H1 (cell line): ENCODE data around the gene PHC2. TPM values are rescaled to one million over a fixed set of nuclear protein-coding genes. Genes with fewer than 3 reads are reported as not detected.

Source experiments
- CTCF ChIA-PET: fragments of 300-600 bp; sonication (Branson Sonifier 250); formaldehyde crosslinking; loops from one replicate; lab custom pipeline; 2021; ENCODE audit not compliant: partially characterized antibody; lab: Charles Lee
- POLR2A ChIA-PET: fragments of 300-600 bp; sonication (Branson Sonifier 250); formaldehyde crosslinking; loops from one replicate; lab custom pipeline; 2021; ENCODE audit warnings: inconsistent platforms; ENCODE audit not compliant: partially characterized antibody; lab: Charles Lee
- DNase-seq, 2 experiments: peaks; one replicate each; pipeline versions ENCODE4 v3.0.0 to v3.0.0-alpha.2; 2010 to 2022; ENCODE audit warnings: low spot score in 2 of 2, low read depth in 1 of 2, mixed read lengths in 1 of 2
- FAIRE-seq: peaks from 2 replicates; lab custom pipeline; 2011; peaks lifted over from hg19 to GRCh38; lab: Jason Lieb, UNC
- H2AFZ ChIP-seq: 2 replicates; pipeline ENCODE4 v1.8.1; 2012; ENCODE audit warnings: low read length, inconsistent platforms
- H2AK5ac ChIP-seq: 2 replicates; pipeline ENCODE4 v1.6.1; 2013; ENCODE audit warnings: low read depth, low read length
- H2BK120ac ChIP-seq: replicated peaks from 2 replicates; pipeline ENCODE3; 2013; ENCODE audit warnings: low read depth, low read length, inconsistent platforms
- H2BK12ac ChIP-seq: 2 replicates; pipeline ENCODE4 v1.6.1; 2013; ENCODE audit warnings: low read depth, low read length
- H2BK15ac ChIP-seq: 2 replicates; pipeline ENCODE4 v1.6.1; 2013; ENCODE audit warnings: low read length
- H2BK20ac ChIP-seq: 2 replicates; pipeline ENCODE4 v1.6.1; 2013; ENCODE audit warnings: low read length
- H2BK5ac ChIP-seq: 2 replicates; pipeline ENCODE4 v1.6.1; 2013; ENCODE audit warnings: low read depth, low read length
- H3K14ac ChIP-seq: 2 replicates; pipeline ENCODE4 v1.6.1; 2013; ENCODE audit warnings: inconsistent platforms; ENCODE audit not compliant: insufficient read length
- H3K18ac ChIP-seq: 2 replicates; pipeline ENCODE4 v1.6.1; 2013; ENCODE audit warnings: low read length; ENCODE audit errors: extremely low read depth
- H3K23ac ChIP-seq: 2 replicates; pipeline ENCODE4 v1.6.1; 2013; ENCODE audit warnings: inconsistent platforms; ENCODE audit not compliant: insufficient read length
- H3K23me2 ChIP-seq: 2 replicates; pipeline ENCODE4 v1.6.1; 2013; ENCODE audit warnings: low read depth, low read length
- H3K27ac ChIP-seq: 2 replicates; pipeline ENCODE4 v1.6.1; 2011; ENCODE audit warnings: low read depth, low read length, inconsistent platforms
- H3K27me3 ChIP-seq, 4 experiments: replicated peaks in 1 of 4; 1 replicate in 1 of 4; 2 replicates in 3 of 4; pipeline versions ENCODE4 v1.6.1 to v1.8.1; 2011 to 2013; ENCODE audit warnings: low read length in 3 of 4, mild to moderate bottlenecking in 3 of 4, inconsistent platforms in 2 of 4, mixed read lengths in 2 of 4, moderate library complexity in 1 of 4; ENCODE audit not compliant: control insufficient read depth in 3 of 4, insufficient read depth in 3 of 4; ENCODE audit errors: extremely low read depth in 1 of 4
- H3K36me3 ChIP-seq, 4 experiments: 2 replicates each; pipeline versions ENCODE4 v1.6.1 to v1.8.1; 2011 to 2013; ENCODE audit warnings: mild to moderate bottlenecking in 4 of 4, low read length in 3 of 4, moderate library complexity in 2 of 4, control low read depth in 1 of 4, inconsistent platforms in 1 of 4; ENCODE audit not compliant: insufficient read depth in 4 of 4, control insufficient read depth in 2 of 4
- H3K4ac ChIP-seq: replicated peaks from 2 replicates; pipeline ENCODE3; 2013; ENCODE audit warnings: low read length, low read depth, mixed read lengths, inconsistent platforms; ENCODE audit not compliant: insufficient read length
- H3K4me1 ChIP-seq, 4 experiments: replicated peaks in 1 of 4; 1 replicate in 1 of 4; 2 replicates in 3 of 4; pipeline versions ENCODE4 v1.6.1 to v1.8.1; 2011 to 2013; ENCODE audit warnings: low read length in 3 of 4, inconsistent platforms in 2 of 4, mixed read lengths in 1 of 4; ENCODE audit not compliant: insufficient read depth in 4 of 4, control insufficient read depth in 3 of 4
- H3K4me2 ChIP-seq, 2 experiments: 2 replicates each; pipeline versions ENCODE4 v1.6.1 to v1.8.1; 2011 to 2013; ENCODE audit warnings: low read depth in 2 of 2, low read length in 2 of 2, control low read depth in 1 of 2, inconsistent platforms in 1 of 2, mild to moderate bottlenecking in 1 of 2; ENCODE audit not compliant: insufficient read depth in 1 of 2
- H3K4me3 ChIP-seq, 4 experiments: fragments of 200-600, 300-600 bp in 1 of 4; sonication (generic), shearing (Covaris generic), sonication (Bioruptor Twin) in 1 of 4; 2 replicates each; pipeline versions ENCODE4 v1.5.1 to v1.8.1; 2011 to 2016; ENCODE audit warnings: low read length in 4 of 4, low read depth in 3 of 4, control low read depth in 2 of 4, inconsistent platforms in 2 of 4, mild to moderate bottlenecking in 2 of 4, mixed read lengths in 1 of 4, moderate library complexity in 1 of 4; ENCODE audit not compliant: insufficient read depth in 2 of 4; ENCODE audit errors: extremely low read depth in 1 of 4
- H3K56ac ChIP-seq: replicated peaks from 2 replicates; pipeline ENCODE3; 2013; ENCODE audit warnings: low read depth, mild to moderate bottlenecking, mixed read lengths, low read length, inconsistent platforms; ENCODE audit not compliant: insufficient read length
- H3K79me1 ChIP-seq: 2 replicates; pipeline ENCODE4 v1.6.1; 2013; ENCODE audit warnings: low read depth, low read length, control low read depth
- H3K79me2 ChIP-seq, 2 experiments: 2 replicates each; pipeline versions ENCODE4 v1.6.1 to v1.8.1; 2012 to 2013; ENCODE audit warnings: low read length in 2 of 2, mild to moderate bottlenecking in 2 of 2, inconsistent platforms in 1 of 2; ENCODE audit not compliant: insufficient read depth in 2 of 2, control insufficient read depth in 1 of 2
- H3K9ac ChIP-seq, 4 experiments: replicated peaks in 1 of 4; 1 replicate in 1 of 4; 2 replicates in 3 of 4; pipeline versions ENCODE4 v1.6.1 to v1.8.1; 2011 to 2013; ENCODE audit warnings: low read depth in 3 of 4, low read length in 3 of 4, control low read depth in 2 of 4, mild to moderate bottlenecking in 2 of 4, moderate library complexity in 2 of 4, inconsistent platforms in 1 of 4; ENCODE audit errors: extremely low read depth in 1 of 4
- H3K9me3 ChIP-seq, 2 experiments: 2 replicates each; pipeline versions ENCODE4 v1.6.1 to v1.8.1; 2012 to 2013; ENCODE audit warnings: mild to moderate bottlenecking in 2 of 2, moderate library complexity in 2 of 2, control low read depth in 1 of 2, inconsistent platforms in 1 of 2, low read depth in 1 of 2, low read length in 1 of 2, mixed read lengths in 1 of 2; ENCODE audit not compliant: insufficient read depth in 2 of 2
- H4K20me1 ChIP-seq, 2 experiments: replicated peaks in 1 of 2; 2 replicates each; pipeline versions ENCODE3 to v1.8.1; 2011 to 2013; ENCODE audit warnings: inconsistent platforms in 2 of 2, low read length in 2 of 2, mild to moderate bottlenecking in 1 of 2; ENCODE audit not compliant: insufficient read depth in 2 of 2, control insufficient read depth in 1 of 2
- H4K5ac ChIP-seq: 2 replicates; pipeline ENCODE4 v1.6.1; 2013; ENCODE audit warnings: low read length, low read depth, mixed read lengths, inconsistent platforms; ENCODE audit not compliant: insufficient read length
- H4K8ac ChIP-seq: 2 replicates; pipeline ENCODE4 v1.8.0; 2013; ENCODE audit warnings: mild to moderate bottlenecking, moderate library complexity, low read length, inconsistent platforms; ENCODE audit not compliant: insufficient read depth; ENCODE audit errors: extremely low read depth
- H4K91ac ChIP-seq: replicated peaks from 2 replicates; pipeline ENCODE3; 2013; ENCODE audit warnings: low read length, mixed read lengths, inconsistent platforms; ENCODE audit not compliant: insufficient read length
- ATF2 ChIP-seq: IDR thresholded peaks from 2 replicates; pipeline ENCODE4 v1.6.1; 2012; ENCODE audit warnings: low read length, inconsistent platforms
- USF2 ChIP-seq: IDR thresholded peaks from 2 replicates; pipeline ENCODE4 v1.6.1; 2011; ENCODE audit warnings: low read length, improper control_type of control experiment
- WGBS, 2 experiments: shearing (Covaris generic) in 1 of 2; methylation state at CpG; one replicate each; pipeline versions ENCODE4 v1.1.6 to v1.1.7; 2013 to 2015; ENCODE audit warnings: low lambda C conversion rate in 2 of 2, mixed read lengths in 2 of 2, inconsistent platforms in 1 of 2, low coverage in 1 of 2, missing lambda C conversion rate in 1 of 2; ENCODE audit not compliant: insufficient replicate concordance in 2 of 2, insufficient coverage in 1 of 2, insufficient read length in 1 of 2; ENCODE audit errors: extremely low coverage in 1 of 2, missing lambda C conversion rate in 1 of 2; 5-methylcytosine and 5-hydroxymethylcytosine counted together
- polyA plus RNA-seq, 7 experiments: library from polyadenylated mRNA; depleted of rRNA in 3 of 7; stranded (reverse) in 5 of 7; unstranded in 2 of 7; fragments of >200 nt in 5 of 7; fragments of 200-250 nt in 2 of 7; gene quantifications; 1 replicate in 5 of 7; 2 replicates in 1 of 7; 4 replicates in 1 of 7; pipeline versions ENCODE4 v1.2.1 to v1.2.3, GENCODE V29; 2011 to 2013; ENCODE audit warnings: missing spikeins in 2 of 7, mixed read lengths in 2 of 7
- total RNA-seq: library from RNA; stranded (reverse); fragmentation: NEBNext Ultra II Directional; extraction: Animal tissue kit (Norgen Biotek cat#: 25700); gene quantifications from 2 replicates; pipeline ENCODE4 v1.2.1, GENCODE V29; 2021

The PHC2 gene
- total and polyA plus RNA-seq, 2 of the 8 experiments (the other 6 are each of a cell fraction or from before 2014, with no cell fraction given) = 5.6 to 14.2 TPM

- no peak for TF ChIP-seq ATF2
- no peak for TF ChIP-seq USF2
- Histone ChIP-seq H3K23me2 (no peaks in the 10 kb centered on the region), H3K18ac (no peak overlapping the region), H4K20me1 (no peaks in the 10 kb centered on the region), H3K4ac (no peak overlapping the region), H3K9me3 (no peaks in the 10 kb centered on the region), H3K4me2 (no peak overlapping the region), H3K4me3 (no peak overlapping the region), H3K9ac (no peak overlapping the region), H2BK15ac (no peak overlapping the region), H3K4me1 (peaks cover 0 to 4% (median 2%) of the 10 kb centered on the region in 4 experiments; a peak in 5 of 7 replicates), H3K23ac (no peak overlapping the region), H3K27me3 (no peaks in the 10 kb centered on the region; a peak in 2 of 7 replicates), H3K27ac (no peak overlapping the region), H4K5ac (no peak overlapping the region), H3K56ac (no peak overlapping the region), H2AK5ac (no peak overlapping the region), H2BK5ac (no peak overlapping the region), H4K8ac (no peak overlapping the region; the same call in 1 of the 2 replicates), H3K79me2 (no peaks in the 10 kb centered on the region), H2BK120ac (no peak overlapping the region), H3K36me3 (no peaks in the 10 kb centered on the region), H3K14ac (no peak overlapping the region), H4K91ac (no peak overlapping the region), H2BK20ac (no peak overlapping the region), H2AFZ (no peak overlapping the region), H3K79me1 (peaks cover 5% of the 10 kb centered on the region; the same call in 1 of the 2 replicates), H2BK12ac (no peak overlapping the region)
- DNase-seq = no peak
- FAIRE-seq = no peak
- WGBS, 2 experiments = 75% methylated on average over 7 of the region's 7 CpGs; no CpG with 5 or more reads in 1 of the 2 experiments
- ChIA-PET POLR2A (interaction anchor here (1.2 kb wide), 1 partner anchor 12 kb away, joined by 4 read pairs; no protein-coding TSS in a partner anchor), CTCF (interaction anchor here (0.6 to 1.4 kb wide), 3 partner anchors 26 to 89 kb away, joined by 3 to 5 read pairs (median 4); no protein-coding TSS in a partner anchor)
These were observed 46.7 kb downstream of the PHC2 start for GRCh38 chr1:33384040-33384812.
